Epithelial cell of proximal tubule (primary cell): ENCODE measurements around the gene SCAI. TPM values are rescaled to one million over a fixed set of nuclear protein-coding genes. Genes with fewer than 3 reads are reported as not detected.
"Not testable (repeated sequence)": the region's sequence is repeated elsewhere in the genome, so short reads cannot be mapped to it uniquely, and the experiment has no call there.

Experiments used
- DNase-seq: peaks from one replicate; pipeline ENCODE4 v3.0.0-alpha.2; 2011; ENCODE audit warnings: low read depth
- H3K4me3 ChIP-seq: 2 replicates; pipeline ENCODE4 v1.5.1; 2011; ENCODE audit warnings: low read depth, mild to moderate bottlenecking, low read length
- total RNA-seq: library from RNA; depleted of rRNA; stranded (reverse); fragments of >200 nt; gene quantifications from 2 replicates; pipeline ENCODE4 v1.2.3, GENCODE V29; 2015
- TF ChIP-seq, protein P1 (sequence below): conservative IDR thresholded peaks from 2 replicates; pipeline ENCODE4 v1.5.1; 2012; ENCODE audit warnings: low read depth, mild to moderate bottlenecking, low read length

The SCAI gene
- total RNA-seq, 1 donor from 2014 or later, result 2.1 TPM

- TF ChIP-seq, protein P1, sequence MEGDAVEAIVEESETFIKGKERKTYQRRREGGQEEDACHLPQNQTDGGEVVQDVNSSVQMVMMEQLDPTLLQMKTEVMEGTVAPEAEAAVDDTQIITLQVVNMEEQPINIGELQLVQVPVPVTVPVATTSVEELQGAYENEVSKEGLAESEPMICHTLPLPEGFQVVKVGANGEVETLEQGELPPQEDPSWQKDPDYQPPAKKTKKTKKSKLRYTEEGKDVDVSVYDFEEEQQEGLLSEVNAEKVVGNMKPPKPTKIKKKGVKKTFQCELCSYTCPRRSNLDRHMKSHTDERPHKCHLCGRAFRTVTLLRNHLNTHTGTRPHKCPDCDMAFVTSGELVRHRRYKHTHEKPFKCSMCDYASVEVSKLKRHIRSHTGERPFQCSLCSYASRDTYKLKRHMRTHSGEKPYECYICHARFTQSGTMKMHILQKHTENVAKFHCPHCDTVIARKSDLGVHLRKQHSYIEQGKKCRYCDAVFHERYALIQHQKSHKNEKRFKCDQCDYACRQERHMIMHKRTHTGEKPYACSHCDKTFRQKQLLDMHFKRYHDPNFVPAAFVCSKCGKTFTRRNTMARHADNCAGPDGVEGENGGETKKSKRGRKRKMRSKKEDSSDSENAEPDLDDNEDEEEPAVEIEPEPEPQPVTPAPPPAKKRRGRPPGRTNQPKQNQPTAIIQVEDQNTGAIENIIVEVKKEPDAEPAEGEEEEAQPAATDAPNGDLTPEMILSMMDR, result no peak
- DNase-seq, result no peak
- no peak overlapping the region for H3K4me3 ChIP-seq
Measured at GRCh38 chr9:125043631-125044030, 99.7 kb downstream of the SCAI start.

DNA sequence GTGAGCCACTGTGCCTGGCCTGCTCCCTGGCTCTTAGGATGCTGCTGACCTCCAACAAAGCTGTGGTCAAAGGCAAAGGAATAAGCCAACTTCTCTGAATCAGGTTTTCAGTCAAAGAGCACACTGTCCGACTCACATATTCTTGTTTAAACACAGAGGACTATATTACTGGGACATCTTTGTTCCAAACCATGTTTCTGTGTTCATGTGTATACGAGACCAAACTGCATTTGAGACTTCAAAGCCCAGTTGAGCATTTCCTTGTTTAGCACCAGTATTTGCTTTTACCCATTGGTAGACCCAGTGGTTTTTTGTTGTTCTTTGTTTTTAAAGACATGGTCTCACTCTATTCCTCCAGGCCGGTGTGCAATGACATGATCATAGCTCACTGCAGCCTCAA lies 100.2 kb downstream of the SCAI start:
- TF ChIP-seq, protein P1, result no peak
- DNase-seq, result no peak
- H3K4me3 ChIP-seq, result no peak overlapping the region

- no peak overlapping the region for H3K4me3 ChIP-seq
- no peak for DNase-seq
- TF ChIP-seq, protein P1, result no peak
Measured at GRCh38 chr9:125038166-125038565, 105.2 kb downstream of the SCAI start.

- TF ChIP-seq, protein P1, result no peak
- no peak overlapping the region for H3K4me3 ChIP-seq
- DNase-seq, result no peak
Measured at GRCh38 chr9:125028041-125028440, 115.3 kb downstream of the SCAI start.

DNA sequence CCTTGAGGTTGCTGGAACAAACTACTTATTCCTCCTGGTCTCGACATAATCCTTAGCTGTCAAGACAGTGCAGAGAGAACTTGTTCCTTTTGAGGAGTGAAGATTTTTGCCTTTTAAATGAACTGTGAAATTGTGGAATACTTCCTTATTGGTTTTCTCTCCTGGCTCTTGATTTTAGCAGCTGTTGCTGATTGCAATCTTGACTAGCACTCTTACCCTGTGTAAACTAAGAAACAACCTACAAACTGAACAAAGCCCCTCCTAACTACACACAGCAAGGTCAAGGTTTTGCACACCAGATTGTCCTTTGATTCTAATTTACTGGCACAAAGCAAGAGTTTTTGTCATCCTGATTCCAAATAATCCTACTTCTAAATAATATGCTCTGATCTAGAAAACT lies 118.4 kb downstream of the SCAI start:
- no peak for DNase-seq
- TF ChIP-seq, protein P1, result no peak
- H3K4me3 ChIP-seq, result no peak overlapping the region

DNA sequence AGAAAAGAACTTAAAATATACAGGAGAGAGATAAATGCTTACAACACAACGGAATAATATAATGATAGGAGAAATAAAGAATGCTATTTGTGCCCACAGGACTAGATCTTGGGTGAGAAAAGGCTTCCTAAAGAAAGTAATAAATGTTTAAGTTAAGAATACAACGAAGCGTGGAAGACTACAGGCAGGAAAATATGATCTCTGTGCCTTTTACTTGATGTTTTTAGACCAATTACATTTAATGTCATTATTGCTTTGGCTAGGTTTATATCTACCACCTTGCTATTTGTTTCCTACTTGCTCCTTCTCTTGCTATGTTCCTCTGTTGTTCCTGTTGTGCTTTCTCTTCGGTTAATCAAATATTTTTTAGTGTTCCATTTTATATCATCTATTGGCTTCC lies 122.3 kb downstream of the SCAI start:
- TF ChIP-seq, protein P1, result no peak
- no peak overlapping the region for H3K4me3 ChIP-seq
- DNase-seq, result no peak

DNA sequence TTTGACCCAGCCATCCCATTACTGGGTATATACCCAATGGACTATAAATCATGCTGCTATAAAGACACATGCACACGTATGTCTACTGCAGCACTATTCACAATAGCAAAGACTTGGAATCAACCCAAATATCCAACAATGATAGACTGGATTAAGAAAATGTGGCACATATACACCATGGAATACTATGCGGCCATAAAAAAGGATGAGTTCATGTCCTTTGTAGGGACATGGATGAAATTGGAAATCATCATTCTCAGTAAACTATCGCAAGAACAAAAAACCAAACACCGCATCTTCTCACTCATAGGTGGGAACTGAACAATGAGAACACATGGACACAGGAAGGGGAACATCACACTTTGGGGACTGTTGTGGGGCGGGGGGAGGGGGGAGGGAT lies 127.7 kb downstream of the SCAI start:
- not testable (repeated sequence) for DNase-seq

GRCh38 chr9:125012013-125012412 lies 131.3 kb downstream of the SCAI start:
- not testable (repeated sequence) for H3K4me3 ChIP-seq, DNase-seq

More for the DNA sequence above, 127.7 kb downstream of the SCAI start:
- not testable (repeated sequence) for H3K4me3 ChIP-seq
